ENCODE data around the gene CRMP1. TPM values are rescaled to one million over a fixed set of nuclear protein-coding genes. Genes with fewer than 3 reads are reported as not detected.

CRMP1 gene
- total and polyA plus RNA-seq, 2 of the 8 experiments (the other 6 are each of a cell fraction or from before 2014, with no cell fraction given): 120 to 131 TPM

GRCh38 chr4:5884796-5885195 lies 8.1 kb downstream of the CRMP1 start:
- H2AK5ac ChIP-seq (ENCODE audit: low read depth, low read length): no peak overlapping the region
- no peak overlapping the region for H2AFZ ChIP-seq (ENCODE audit: low read length)
- no peak overlapping the region for H4K5ac ChIP-seq (ENCODE audit: insufficient read length, low read depth, low read length)
- no peak overlapping the region for H2BK120ac ChIP-seq (replicated peaks; ENCODE audit: low read depth, low read length)
- H2BK5ac ChIP-seq (ENCODE audit: low read depth, low read length): no peak overlapping the region
- no peak overlapping the region for H4K8ac ChIP-seq (ENCODE audit: extremely low read depth, insufficient read depth, low read length)
- no peak overlapping the region for H3K14ac ChIP-seq (ENCODE audit: insufficient read length)
- H4K20me1 ChIP-seq (replicated peaks in 1 of 2; ENCODE audit: control insufficient read depth in 1 of 2, insufficient read depth in 2 of 2, low read length in 2 of 2): peaks cover 49 to 60% of the 10 kb centered on the region in 2 experiments
- H3K27me3 ChIP-seq (replicated peaks in 1 of 4; ENCODE audit: control insufficient read depth in 3 of 4, extremely low read depth in 1 of 4, insufficient read depth in 3 of 4, low read length in 3 of 4): peaks cover 0 to 10% (median 8%) of the 10 kb centered on the region in 4 experiments; a peak in 5 of 7 replicates
- H3K79me2 ChIP-seq (ENCODE audit: control insufficient read depth in 1 of 2, insufficient read depth in 2 of 2, low read length in 2 of 2): peaks cover 15 to 75% of the 10 kb centered on the region in 2 experiments
- H3K4ac ChIP-seq (replicated peaks; ENCODE audit: insufficient read length, low read depth, low read length): no peak overlapping the region
- H3K4me1 ChIP-seq (replicated peaks in 1 of 4; ENCODE audit: control insufficient read depth in 3 of 4, insufficient read depth in 4 of 4, low read length in 3 of 4): peaks cover 12 to 25% (median 19%) of the 10 kb centered on the region in 4 experiments
- H3K36me3 ChIP-seq (ENCODE audit: control insufficient read depth in 2 of 4, insufficient read depth in 4 of 4, low read length in 3 of 4): no peaks in the 10 kb centered on the region
- no peak overlapping the region for H2BK20ac ChIP-seq (ENCODE audit: low read length)
- H3K9me3 ChIP-seq (ENCODE audit: insufficient read depth in 2 of 2, low read depth in 1 of 2, low read length in 1 of 2): no peaks in the 10 kb centered on the region
- H3K23me2 ChIP-seq (ENCODE audit: low read depth, low read length): peaks cover 11% of the 10 kb centered on the region; the same call in 1 of the 2 replicates
- ChIA-PET CTCF (ENCODE audit: partially characterized antibody) (interaction anchor here (0.6 to 1.6 kb wide), 4 partner anchors 9 to 88 kb away, joined by 3 to 5 read pairs (median 3); no protein-coding TSS in a partner anchor), POLR2A (ENCODE audit: partially characterized antibody) (interaction anchor here (0.8 to 1.3 kb wide), 2 partner anchors 9 to 56 kb away, joined by 3 read pairs; no protein-coding TSS in a partner anchor)
- H3K18ac ChIP-seq (ENCODE audit: extremely low read depth, low read length): no peak overlapping the region
- H3K4me2 ChIP-seq (ENCODE audit: insufficient read depth in 1 of 2, low read depth in 2 of 2, low read length in 2 of 2): no peak overlapping the region
- H2BK15ac ChIP-seq (ENCODE audit: low read length): no peak overlapping the region
- H3K4me3 ChIP-seq (ENCODE audit: extremely low read depth in 1 of 4, insufficient read depth in 2 of 4, low read depth in 3 of 4, low read length in 4 of 4): no peak overlapping the region
- no peak overlapping the region for H3K9ac ChIP-seq (replicated peaks in 1 of 4; ENCODE audit: extremely low read depth in 1 of 4, low read depth in 3 of 4, low read length in 3 of 4)
- no peak overlapping the region for H4K91ac ChIP-seq (replicated peaks; ENCODE audit: insufficient read length, low read length)
- no peak overlapping the region for H2BK12ac ChIP-seq (ENCODE audit: low read depth, low read length)
- H3K56ac ChIP-seq (replicated peaks; ENCODE audit: insufficient read length, low read depth, low read length): no peak overlapping the region
- no peak overlapping the region for H3K27ac ChIP-seq (ENCODE audit: low read depth, low read length)
- WGBS, 2 experiments (ENCODE audit: extremely low coverage in 1 of 2, insufficient coverage in 1 of 2, insufficient read length in 1 of 2, insufficient replicate concordance in 2 of 2, low coverage in 1 of 2, low lambda C conversion rate in 2 of 2, missing lambda C conversion rate in 1 of 2): 87% methylated on average over 7 of the region's 7 CpGs; no CpG with 5 or more reads in 1 of the 2 experiments
- DNase-seq (ENCODE audit: low read depth in 1 of 2, low spot score in 2 of 2) (no peak), FAIRE-seq (no peak)
- no peak overlapping the region for H3K23ac ChIP-seq (ENCODE audit: insufficient read length)
- H3K79me1 ChIP-seq (ENCODE audit: low read depth, low read length): peaks cover 22% of the 10 kb centered on the region
- TF ChIP-seq CTBP2 (IDR thresholded peaks at IDR 0.05; ENCODE audit: borderline replicate concordance, insufficient read depth, insufficient read length, low read length): no peak
- no peak for TF ChIP-seq HDAC2 (IDR thresholded peaks at IDR 0.05; ENCODE audit: borderline replicate concordance in 1 of 2, low read depth in 2 of 2, low read length in 2 of 2)
- no peak for TF ChIP-seq PHF8 (conservative IDR thresholded peaks at IDR 0.05; ENCODE audit: low read depth, low read length)
- TF ChIP-seq RBBP5 (IDR thresholded peaks at IDR 0.05; ENCODE audit: borderline replicate concordance, low read depth, low read length): no peak

Data from H1 (cell line).